Endothelial cell of umbilical vein (primary cell): ENCODE results near the gene CLC. TPM values are rescaled to one million over a fixed set of nuclear protein-coding genes. Genes with fewer than 3 reads are reported as not detected.

Source experiments
- BruUV-seq: library from RNA; stranded (reverse); fragments of 400-500 nt; replicated peaks from 2 replicates; lab custom pipeline; 2021; lab: Mats Ljungman, UMichigan
- CTCF ChIA-PET: fragments of 300-600, 350-600 bp; sonication (Branson Sonifier 250); formaldehyde crosslinking; loops from one replicate; lab custom pipeline; 2021; ENCODE audit warnings: antibody characterized with exemption, inconsistent platforms; lab: Charles Lee
- POLR2A ChIA-PET: fragments of 300-600, 350-600 bp; sonication (Branson Sonifier 250); formaldehyde crosslinking; loops from one replicate; lab custom pipeline; 2021; ENCODE audit warnings: antibody characterized with exemption, inconsistent platforms; lab: Charles Lee
- DNase-seq: peaks from one replicate; pipeline ENCODE4 v3.0.0-alpha.2; 2011; ENCODE audit warnings: low read depth, low spot score
- FAIRE-seq: peaks from 2 replicates; lab custom pipeline; 2011; peaks lifted over from hg19 to GRCh38; lab: Jason Lieb, UNC
- H2AFZ ChIP-seq: 2 replicates; pipeline ENCODE4 v1.6.0; 2012; ENCODE audit warnings: low read depth, low read length, control low read depth, inconsistent platforms
- H3K27ac ChIP-seq: 2 replicates; pipeline ENCODE4 v1.5.1; 2011; ENCODE audit warnings: low read depth, mild to moderate bottlenecking, control low read depth, low read length, moderate library complexity; ENCODE audit not compliant: insufficient read depth
- H3K27me3 ChIP-seq, 2 experiments: 2 replicates each; pipeline versions ENCODE4 v1.6.0 to v1.6.1; 2011; ENCODE audit warnings: low read length in 2 of 2, mixed read lengths in 1 of 2; ENCODE audit not compliant: control insufficient read depth in 2 of 2, insufficient read depth in 2 of 2
- H3K36me3 ChIP-seq, 2 experiments: 2 replicates in 1 of 2; 3 replicates in 1 of 2; pipeline ENCODE4 v1.5.1; 2011; ENCODE audit warnings: low read length in 2 of 2, mild to moderate bottlenecking in 1 of 2, moderate library complexity in 1 of 2; ENCODE audit not compliant: control insufficient read depth in 2 of 2, insufficient read depth in 2 of 2; ENCODE audit errors: extremely low read depth in 1 of 2
- H3K4me1 ChIP-seq: 3 replicates; pipeline ENCODE4 v1.5.1; 2011; ENCODE audit warnings: mild to moderate bottlenecking, low read length; ENCODE audit not compliant: control insufficient read depth, insufficient read depth; ENCODE audit errors: extremely low read depth
- H3K4me2 ChIP-seq: 2 replicates; pipeline ENCODE4 v1.6.1; 2011; ENCODE audit warnings: low read length, control low read depth, mixed read lengths; ENCODE audit not compliant: insufficient read depth
- H3K4me3 ChIP-seq, 3 experiments: fragments of 200-600 bp in 1 of 3; sonication (generic), shearing (Covaris generic) in 1 of 3; replicated peaks in 1 of 3; 2 replicates each; pipeline ENCODE4 v1.5.1; 2011 to 2016; ENCODE audit warnings: control low read depth in 3 of 3, low read length in 3 of 3, mild to moderate bottlenecking in 2 of 3, inconsistent platforms in 1 of 3, low read depth in 1 of 3, moderate library complexity in 1 of 3; ENCODE audit not compliant: insufficient read depth in 1 of 3
- H3K79me2 ChIP-seq: 2 replicates; pipeline ENCODE4 v1.6.0; 2012; ENCODE audit warnings: low read length, inconsistent platforms; ENCODE audit not compliant: control insufficient read depth, insufficient read depth
- H3K9ac ChIP-seq: replicated peaks from 2 replicates; pipeline ENCODE3; 2011; ENCODE audit warnings: low read length, control low read depth; ENCODE audit not compliant: insufficient read depth; ENCODE audit errors: extremely low read depth
- H3K9me1 ChIP-seq: replicated peaks from 3 replicates; pipeline ENCODE4 v1.6.0; 2011; ENCODE audit warnings: mild to moderate bottlenecking, low read length; ENCODE audit not compliant: control insufficient read depth, insufficient read depth; ENCODE audit errors: extremely low read depth
- H3K9me3 ChIP-seq: replicated peaks from 2 replicates; pipeline ENCODE4 v1.5.1; 2012; ENCODE audit warnings: low read length, inconsistent platforms; ENCODE audit not compliant: control insufficient read depth, insufficient read depth
- H4K20me1 ChIP-seq: replicated peaks from 2 replicates; pipeline ENCODE3; 2011; ENCODE audit warnings: mild to moderate bottlenecking, low read length; ENCODE audit not compliant: control insufficient read depth, insufficient read depth; ENCODE audit errors: extremely low read depth
- CTCF ChIP-seq, 2 donors: IDR thresholded peaks; 1 replicate in 1 of 2; 2 replicates in 1 of 2; pipeline ENCODE4 v1.5.1; 2011; ENCODE audit warnings: low read length in 2 of 2, mild to moderate bottlenecking in 2 of 2, moderate library complexity in 2 of 2, control low read depth in 1 of 2, inconsistent platforms in 1 of 2, low read depth in 1 of 2; ENCODE audit not compliant: insufficient read depth in 1 of 2; ENCODE audit errors: extremely low read depth in 1 of 2
- EZH2 ChIP-seq: IDR thresholded peaks from 2 replicates; pipeline ENCODE4 v1.6.1; 2012; ENCODE audit warnings: borderline replicate concordance, low read depth, mild to moderate bottlenecking, moderate library complexity, low read length, inconsistent platforms; ENCODE audit not compliant: severe bottlenecking
- FOS ChIP-seq: IDR thresholded peaks from 2 replicates; pipeline ENCODE4 v1.6.1; 2011; ENCODE audit warnings: mild to moderate bottlenecking, low read length, moderate library complexity, borderline replicate concordance; ENCODE audit not compliant: insufficient read depth
- GATA2 ChIP-seq: IDR thresholded peaks from 2 replicates; pipeline ENCODE4 v1.7.0; 2011; ENCODE audit warnings: low read depth, mild to moderate bottlenecking, moderate library complexity, mixed read lengths, low read length; ENCODE audit not compliant: insufficient read length, insufficient read depth
- JUN ChIP-seq: IDR thresholded peaks from 2 replicates; pipeline ENCODE4 v1.6.1; 2011; ENCODE audit warnings: borderline replicate concordance, low read depth; ENCODE audit not compliant: insufficient read length, insufficient read depth
- MYC ChIP-seq: IDR thresholded peaks from one replicate; pipeline ENCODE4 v1.6.1; 2011; ENCODE audit warnings: mild to moderate bottlenecking, low read depth, low read length
- POLR2A ChIP-seq: IDR thresholded peaks from 2 replicates; pipeline ENCODE4 v1.6.1; 2012; ENCODE audit warnings: low read depth, mild to moderate bottlenecking, control low read depth, low read length
- POLR2AphosphoS5 ChIP-seq: IDR thresholded peaks from 2 replicates; pipeline ENCODE4 v1.6.1; 2012; ENCODE audit warnings: low read depth, mild to moderate bottlenecking, control low read depth, low read length, moderate library complexity; ENCODE audit not compliant: insufficient read depth
- dilution Hi-C: fragments of 300-500 bp; cut with MboI; formaldehyde crosslinking; loops from one replicate; pipeline ENCODE4 v1.15.0; 2019; ENCODE audit warnings: low sequenced_read_pairs; ENCODE audit not compliant: extremely low pct_ligation_motif_present
- intact Hi-C: fragments of 100-400 bp; cut with micrococcal nuclease; formaldehyde crosslinking; loops from one replicate; pipeline ENCODE4 v1.10.0; 2022
- polyA plus RNA-seq, 4 experiments: library from polyadenylated mRNA; depleted of rRNA in 3 of 4; stranded (reverse) in 3 of 4; unstranded in 1 of 4; fragments of >200 nt; gene quantifications; 2 replicates each; pipeline versions ENCODE4 v1.2.1 to v1.2.3, GENCODE V29; 2011 to 2012; ENCODE audit warnings: missing spikeins in 1 of 4
- total RNA-seq: library from RNA; stranded (reverse); gene quantifications from 2 replicates; pipeline ENCODE4 v1.2.3, GENCODE V29; 2021
- TF ChIP-seq, protein P1 (sequence below): IDR thresholded peaks from 2 replicates; pipeline ENCODE4 v1.6.1; 2011; ENCODE audit not compliant: insufficient read depth, insufficient read length

CLC gene
- total and polyA plus RNA-seq, 2 donors (not counting 3 experiments of a cell fraction or from before 2014, with no cell fraction given), result not detected

DNA sequence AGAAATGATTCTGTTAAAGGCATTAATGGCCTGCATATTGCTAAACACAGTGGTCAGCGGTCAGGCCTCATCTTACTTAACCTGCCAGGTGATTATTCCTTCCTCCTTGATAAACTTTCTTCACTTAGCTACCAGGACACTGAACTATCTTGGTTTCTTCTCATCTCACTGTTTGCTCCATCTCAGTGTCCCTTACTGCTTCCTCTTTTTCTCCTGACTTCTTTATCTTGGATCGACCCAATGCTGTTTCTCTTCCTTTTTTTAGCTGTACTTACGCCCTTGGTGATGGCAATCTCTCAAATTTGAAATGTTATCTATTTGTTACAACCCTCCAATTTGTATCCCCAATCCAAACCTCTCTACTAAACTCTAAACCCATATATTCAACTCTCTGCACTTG is 7.8 kb upstream of the CLC start:
- dilution Hi-C loops, result no loop called here
- Histone ChIP-seq H3K4me2 (no peak overlapping the region), H3K79me2 (no peaks in the 10 kb centered on the region), H2AFZ (no peak overlapping the region), H4K20me1 (no peaks in the 10 kb centered on the region), H3K27ac (no peak overlapping the region), H3K36me3 (no peaks in the 10 kb centered on the region), H3K9ac (no peak overlapping the region), H3K9me3 (no peaks in the 10 kb centered on the region), H3K4me1 (no peaks in the 10 kb centered on the region), H3K4me3 (no peak overlapping the region), H3K27me3 (no peaks in the 10 kb centered on the region), H3K9me1 (no peaks in the 10 kb centered on the region)
- intact Hi-C loops, result no loop called here
- ChIA-PET CTCF (no interaction called here), POLR2A (no interaction called here)
- no peak for DNase-seq
- no peak for FAIRE-seq
- TF ChIP-seq POLR2A (no peak), JUN (no peak), GATA2 (no peak), POLR2AphosphoS5 (no peak), MYC (no peak), FOS (no peak), EZH2 (no peak), CTCF (IDR thresholded peaks at IDR 0.05; ENCODE audit: extremely low read depth in 1 of 2, insufficient read depth in 1 of 2, low read depth in 1 of 2, low read length in 2 of 2) (no peak)
- TF ChIP-seq, protein P1, sequence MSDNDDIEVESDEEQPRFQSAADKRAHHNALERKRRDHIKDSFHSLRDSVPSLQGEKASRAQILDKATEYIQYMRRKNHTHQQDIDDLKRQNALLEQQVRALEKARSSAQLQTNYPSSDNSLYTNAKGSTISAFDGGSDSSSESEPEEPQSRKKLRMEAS, result no peak
- BruUV-seq, result no TSS peak
